Breast epithelium (tissue), 3 donors: ENCODE data around the gene PPP1R37.

ENCODE experiments used
- CTCF ChIP-seq, 3 donors: fragments of 450-650 bp; IDR thresholded peaks; one replicate each; pipeline ENCODE4 v1.5.1; 2016 to 2017; ENCODE audit warnings: antibody characterized with exemption in 3 of 3, mild to moderate bottlenecking in 3 of 3, moderate library complexity in 3 of 3
- POLR2A ChIP-seq: fragments of 450-650 bp; IDR thresholded peaks from one replicate; pipeline ENCODE4 v1.6.1; 2016; ENCODE audit warnings: antibody characterized with exemption, mild to moderate bottlenecking, moderate library complexity

- no peak for TF ChIP-seq CTCF (IDR thresholded peaks at IDR 0.05)
- no peak for TF ChIP-seq POLR2A
Observed at GRCh38 chr19:45056831-45057230, 36.1 kb upstream of the PPP1R37 start.
